HG02852 (cell line): Measurements from ENCODE around the gene LCOR.
A peak's percentile ranks its signal among the peaks of the same experiment; 100 is the strongest.
"Not testable (repeated sequence)": the region's sequence is repeated elsewhere in the genome, so short reads cannot be mapped to it uniquely, and the experiment has no call there.

Source experiments
- ATAC-seq: cut with Tn5 transposase; IDR thresholded peaks from one replicate; pipeline ENCODE4 v1.9.1; 2021; ENCODE audit warnings: mild to moderate bottlenecking, moderate library complexity; ENCODE audit not compliant: unreplicated experiment

Gene LCOR

GRCh38 chr10:96838529-96838928 lies 6.4 kb downstream of the LCOR start:
- ATAC-seq, result no peak

GRCh38 chr10:96840841-96841518 lies 8.9 kb downstream of the LCOR start:
- no peak for ATAC-seq

- ATAC-seq, result no peak
Measured at GRCh38 chr10:96842896-96843723, 11.0 kb downstream of the LCOR start.

- ATAC-seq, result no peak
Measured at GRCh38 chr10:96843823-96844222, 11.7 kb downstream of the LCOR start.

DNA sequence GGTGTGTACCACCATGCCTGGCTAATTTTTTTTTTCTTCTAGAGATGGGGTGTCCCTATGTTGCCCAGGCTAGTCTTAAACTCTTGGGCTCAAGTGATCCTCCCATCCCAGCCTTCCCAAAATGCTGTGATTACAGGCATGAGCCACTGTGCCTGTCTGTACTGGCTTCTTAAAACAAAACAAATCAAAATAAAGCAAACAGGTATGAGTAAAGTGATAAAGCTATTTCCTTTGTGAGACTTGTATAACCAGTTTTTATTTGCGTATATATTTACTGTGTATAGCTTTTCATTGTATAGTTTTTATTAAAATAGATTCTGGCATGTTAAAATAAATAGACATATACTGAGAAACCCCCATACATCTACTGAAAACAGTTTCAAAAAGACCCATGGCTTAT lies 14.3 kb downstream of the LCOR start:
- no peak for ATAC-seq

DNA sequence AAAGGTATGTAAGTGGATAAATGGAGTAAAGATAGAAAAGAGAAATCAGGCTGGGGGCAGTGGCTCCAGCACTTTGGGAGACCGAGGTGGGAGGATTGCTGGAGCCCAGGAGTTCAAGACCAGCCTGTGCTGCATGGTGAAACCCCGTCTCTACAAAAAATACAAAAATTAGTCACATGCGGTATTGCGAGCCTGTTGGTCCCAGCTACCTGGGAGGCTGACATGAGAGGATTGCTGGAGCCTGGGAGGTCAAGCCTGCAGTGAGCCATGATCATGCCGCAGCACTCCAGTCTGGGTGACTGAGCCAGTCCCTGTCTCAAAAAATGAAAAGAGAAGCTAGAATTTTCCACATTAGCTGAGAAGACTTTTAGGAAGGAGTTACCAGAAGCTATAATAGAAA lies 14.8 kb downstream of the LCOR start:
- ATAC-seq, result no peak

DNA sequence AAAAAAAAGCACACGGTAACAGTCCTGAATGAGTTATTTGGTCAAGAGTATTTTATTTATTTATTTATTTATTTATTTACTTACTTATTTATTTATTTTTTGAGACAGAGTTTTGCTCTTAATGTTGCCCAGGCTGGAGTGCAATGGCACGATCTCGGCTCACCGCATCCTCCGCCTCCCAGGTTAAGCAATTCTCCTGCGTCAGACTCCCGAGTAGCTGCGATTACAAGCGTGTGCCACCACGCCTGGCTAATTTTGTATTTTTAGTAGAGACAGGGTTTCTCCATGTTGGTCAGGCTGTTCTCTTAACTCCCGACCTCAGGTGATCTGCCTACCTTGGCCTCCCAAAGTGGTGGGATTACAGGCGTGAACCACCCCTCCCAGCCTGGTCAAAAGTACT lies 15.3 kb downstream of the LCOR start:
- not testable (repeated sequence) for ATAC-seq

- no peak for ATAC-seq
Measured at GRCh38 chr10:96850113-96850512, 18.0 kb downstream of the LCOR start.

- no peak for ATAC-seq
Measured at GRCh38 chr10:96850825-96851224, 18.7 kb downstream of the LCOR start.

- ATAC-seq, result no peak
Measured at GRCh38 chr10:96851281-96851680, 19.2 kb downstream of the LCOR start.

- ATAC-seq, result no peak
Measured at GRCh38 chr10:96856317-96856716, 24.2 kb downstream of the LCOR start.

GRCh38 chr10:96857301-96858012 lies 25.4 kb downstream of the LCOR start:
- no peak for ATAC-seq

GRCh38 chr10:96858038-96858705 lies 26.1 kb downstream of the LCOR start:
- no peak for ATAC-seq

DNA sequence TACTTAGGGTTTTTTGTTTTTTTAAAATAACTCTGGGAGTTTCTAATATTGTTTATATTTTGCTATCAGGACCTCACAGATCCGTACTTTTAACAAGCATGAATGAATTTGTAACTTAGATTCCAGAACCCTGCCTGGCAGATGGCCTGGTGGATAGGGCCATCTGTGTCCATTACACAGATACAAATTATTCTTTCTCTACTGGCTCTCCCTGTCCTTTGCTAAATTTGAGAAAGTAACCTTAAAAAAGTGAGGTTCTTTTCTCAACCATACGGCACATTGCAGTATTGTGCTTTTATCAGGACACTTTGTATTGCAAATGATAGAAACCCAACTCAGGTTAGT lies 26.6 kb downstream of the LCOR start:
- ATAC-seq, result no peak

- ATAC-seq, result no peak
Measured at GRCh38 chr10:96860631-96861277, 28.7 kb downstream of the LCOR start.

- ATAC-seq, result peak; percentile 75
Measured at GRCh38 chr10:96863922-96864543, 31.9 kb downstream of the LCOR start.

DNA sequence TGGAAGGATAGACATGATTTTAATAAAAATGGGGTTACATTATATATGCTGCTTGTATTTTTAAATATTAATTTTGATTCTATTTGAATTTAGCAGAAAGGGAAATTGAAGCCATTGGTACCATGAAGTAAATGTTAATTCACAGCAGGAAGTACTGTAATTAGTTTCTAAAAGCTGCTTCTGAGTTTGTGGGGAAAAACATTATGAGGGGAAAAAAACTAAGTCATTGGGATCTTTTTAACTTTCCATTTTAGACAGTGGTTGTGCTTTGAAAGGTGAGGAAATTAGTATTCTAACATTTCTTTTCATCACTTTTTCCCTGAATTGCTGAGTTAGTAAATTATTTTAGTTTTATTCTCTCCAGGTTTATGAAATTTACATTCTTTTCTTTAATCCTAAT lies 41.0 kb downstream of the LCOR start:
- ATAC-seq, result no peak

GRCh38 chr10:96873756-96874467 lies 41.8 kb downstream of the LCOR start:
- ATAC-seq, result no peak

- ATAC-seq, result no peak
Measured at GRCh38 chr10:96878057-96878456, 46.0 kb downstream of the LCOR start.

- no peak for ATAC-seq
Measured at GRCh38 chr10:96880575-96880974, 48.5 kb downstream of the LCOR start.
